Amygdala (tissue), 56 donors: ENCODE data around the gene MRPL19.
A peak's percentile ranks its signal among the peaks of the same experiment; 100 is the strongest.

Experiments
- DNase-seq, 56 donors: peaks; one replicate each; lab custom pipeline; 2025; lab: John Stamatoyannopoulos, UW

The MRPL19 gene

GRCh38 chr2:75614162-75614651, 32.4 kb upstream of the MRPL19 start:
- no peak for DNase-seq

- no peak for DNase-seq
Observed at GRCh38 chr2:75616406-75616805, 30.2 kb upstream of the MRPL19 start.

- no peak for DNase-seq
Observed at GRCh38 chr2:75616933-75617332, 29.6 kb upstream of the MRPL19 start.

GRCh38 chr2:75619956-75620740, 26.4 kb upstream of the MRPL19 start:
- no peak for DNase-seq

- no peak for DNase-seq
Observed at GRCh38 chr2:75621228-75621627, 25.4 kb upstream of the MRPL19 start.

GRCh38 chr2:75622500-75622899, 24.1 kb upstream of the MRPL19 start:
- DNase-seq: no peak

GRCh38 chr2:75622929-75623328, 23.7 kb upstream of the MRPL19 start:
- DNase-seq: no peak

- DNase-seq: peak in 42 of 56 donors; percentile 1 to 80 (median 30)
Observed at GRCh38 chr2:75627902-75628504, 18.6 kb upstream of the MRPL19 start.

- DNase-seq: no peak
Observed at GRCh38 chr2:75632091-75632701, 14.4 kb upstream of the MRPL19 start.

- no peak for DNase-seq
Observed at GRCh38 chr2:75632813-75633212, 13.8 kb upstream of the MRPL19 start.

- no peak for DNase-seq
Observed at GRCh38 chr2:75633620-75634019, 13.0 kb upstream of the MRPL19 start.

GRCh38 chr2:75634945-75635344, 11.6 kb upstream of the MRPL19 start:
- no peak for DNase-seq

- DNase-seq: no peak
Observed at GRCh38 chr2:75637568-75637967, 9.0 kb upstream of the MRPL19 start.

- DNase-seq: peak in 44 of 56 donors; percentile 1 to 76 (median 28)
Observed at GRCh38 chr2:75640621-75641121, 5.9 kb upstream of the MRPL19 start.

- no peak for DNase-seq
Observed at GRCh38 chr2:75641587-75641986, 5.0 kb upstream of the MRPL19 start.

GRCh38 chr2:75643980-75644379, 2.6 kb upstream of the MRPL19 start:
- DNase-seq: no peak

GRCh38 chr2:75645643-75646042, 940 bp upstream of the MRPL19 start:
- no peak for DNase-seq

GRCh38 chr2:75646090-75646582, 447 bp upstream of the MRPL19 start:
- peak in 1 of 56 donors; percentile 12 for DNase-seq

GRCh38 chr2:75647771-75648170, 1.2 kb downstream of the MRPL19 start:
- DNase-seq: no peak

GRCh38 chr2:75654012-75654411, 7.4 kb downstream of the MRPL19 start:
- DNase-seq: no peak

- no peak for DNase-seq
Observed at GRCh38 chr2:75655861-75656260, 9.3 kb downstream of the MRPL19 start.
